ENCODE data around the gene BTBD7.

DNA sequence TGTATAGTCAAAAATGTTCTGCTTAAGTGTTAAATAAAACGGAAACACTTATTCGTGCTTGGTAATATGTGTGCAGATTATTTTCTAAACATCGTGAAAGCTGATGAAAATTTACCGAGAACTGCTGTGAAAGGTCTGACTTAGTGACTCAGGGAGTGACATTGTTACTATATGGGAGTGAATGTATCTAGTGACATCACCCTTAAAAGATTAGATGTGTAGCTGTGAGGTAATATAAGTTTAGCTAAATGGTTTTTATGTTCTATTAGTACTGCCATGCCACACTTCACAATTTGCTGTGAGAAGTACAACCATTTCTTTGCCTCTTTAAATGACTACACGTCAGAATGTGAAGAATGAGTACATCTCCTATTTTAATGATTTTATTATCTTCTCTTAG is 15.5 kb upstream of the BTBD7 start:
- TF ChIP-seq POLR2AphosphoS5 (IDR thresholded peaks at IDR 0.05; ENCODE audit: low read depth, low read length), result no peak
- TF ChIP-seq TAF1 (IDR thresholded peaks at IDR 0.05; ENCODE audit: borderline replicate concordance, insufficient read depth, low read length), result no peak
- TF ChIP-seq REST (IDR thresholded peaks at IDR 0.05; ENCODE audit: insufficient read depth in 1 of 2, low read depth in 2 of 2, low read length in 2 of 2), result no peak
- TF ChIP-seq SIN3A (IDR thresholded peaks at IDR 0.05; ENCODE audit: borderline replicate concordance, insufficient read depth, low read length), result no peak
